ENCODE results near the gene RPS26.

The RPS26 gene

GRCh38 chr12:56081393-56082347, 40.0 kb downstream of the RPS26 start:
- DNase-seq (ENCODE audit: low read depth, low spot score), result no peak
- TF ChIP-seq SUZ12 (IDR thresholded peaks at IDR 0.05; ENCODE audit: extremely low read depth, insufficient read depth, insufficient read length), result no peak
- TF ChIP-seq ZNF274 (IDR thresholded peaks at IDR 0.05; ENCODE audit: low read depth, low read length), result no peak
- TF ChIP-seq YY1 (IDR thresholded peaks at IDR 0.05; ENCODE audit: insufficient read depth, insufficient read length), result no peak
- Histone ChIP-seq H3K9ac (ENCODE audit: insufficient read length, low read depth) (peak overlapping the region; percentile 98), H3K36me3 (ENCODE audit: insufficient read depth, insufficient read length, low read length) (peaks cover 9% of the 10 kb centered on the region), H3K4me1 (ENCODE audit: insufficient read depth, insufficient read length) (peaks cover 10% of the 10 kb centered on the region), H3K4me3 (ENCODE audit: insufficient read length, low read depth) (peak overlapping the region; percentile 91), H3K9me3 (ENCODE audit: insufficient read depth, low read length) (peaks cover 5% of the 10 kb centered on the region; the same call in 1 of the 2 replicates), H3K27me3 (ENCODE audit: insufficient read depth, insufficient read length) (no peaks in the 10 kb centered on the region)

- H3K36me3 ChIP-seq (ENCODE audit: insufficient read depth, insufficient read length, low read length), result peaks cover 10% of the 10 kb centered on the region
Measured at GRCh38 chr12:56082382-56082781, 40.7 kb downstream of the RPS26 start.

GRCh38 chr12:56082967-56083366, 41.2 kb downstream of the RPS26 start:
- Histone ChIP-seq H3K9ac (ENCODE audit: insufficient read length, low read depth) (no peak overlapping the region), H3K4me1 (ENCODE audit: insufficient read depth, insufficient read length) (peaks cover 13% of the 10 kb centered on the region), H3K9me3 (ENCODE audit: insufficient read depth, low read length) (no peaks in the 10 kb centered on the region; the same call in 1 of the 2 replicates), H3K27me3 (ENCODE audit: insufficient read depth, insufficient read length) (no peaks in the 10 kb centered on the region), H3K36me3 (ENCODE audit: insufficient read depth, insufficient read length, low read length) (peaks cover 16% of the 10 kb centered on the region), H3K4me3 (ENCODE audit: insufficient read length, low read depth) (no peak overlapping the region)
- DNase-seq (ENCODE audit: low read depth, low spot score), result no peak
- TF ChIP-seq YY1 (IDR thresholded peaks at IDR 0.05; ENCODE audit: insufficient read depth, insufficient read length) (no peak), SUZ12 (IDR thresholded peaks at IDR 0.05; ENCODE audit: extremely low read depth, insufficient read depth, insufficient read length) (no peak), ZNF274 (IDR thresholded peaks at IDR 0.05; ENCODE audit: low read depth, low read length) (no peak)

More at GRCh38 chr12:56082382-56082781, 40.7 kb downstream of the RPS26 start:
- peaks cover 13% of the 10 kb centered on the region for H3K4me1 ChIP-seq (ENCODE audit: insufficient read depth, insufficient read length)
- no peak overlapping the region for H3K9ac ChIP-seq (ENCODE audit: insufficient read length, low read depth)
- H3K4me3 ChIP-seq (ENCODE audit: insufficient read length, low read depth), result no peak overlapping the region
- no peaks in the 10 kb centered on the region; the same call in 1 of the 2 replicates for H3K9me3 ChIP-seq (ENCODE audit: insufficient read depth, low read length)
- no peaks in the 10 kb centered on the region for H3K27me3 ChIP-seq (ENCODE audit: insufficient read depth, insufficient read length)
- no peak for TF ChIP-seq ZNF274 (IDR thresholded peaks at IDR 0.05; ENCODE audit: low read depth, low read length)
- no peak for TF ChIP-seq SUZ12 (IDR thresholded peaks at IDR 0.05; ENCODE audit: extremely low read depth, insufficient read depth, insufficient read length)
- no peak for TF ChIP-seq YY1 (IDR thresholded peaks at IDR 0.05; ENCODE audit: insufficient read depth, insufficient read length)
- DNase-seq (ENCODE audit: low read depth, low spot score), result no peak

GRCh38 chr12:56084958-56085543, 43.3 kb downstream of the RPS26 start:
- H3K9me3 ChIP-seq (ENCODE audit: insufficient read depth, low read length), result no peaks in the 10 kb centered on the region
- H3K9ac ChIP-seq (ENCODE audit: insufficient read length, low read depth), result no peak overlapping the region
- no peak for TF ChIP-seq SUZ12 (IDR thresholded peaks at IDR 0.05; ENCODE audit: extremely low read depth, insufficient read depth, insufficient read length)
- no peak for TF ChIP-seq ZNF274 (IDR thresholded peaks at IDR 0.05; ENCODE audit: low read depth, low read length)
- TF ChIP-seq YY1 (IDR thresholded peaks at IDR 0.05; ENCODE audit: insufficient read depth, insufficient read length), result no peak
- no peak overlapping the region for H3K4me3 ChIP-seq (ENCODE audit: insufficient read length, low read depth)
- peaks cover 13% of the 10 kb centered on the region for H3K4me1 ChIP-seq (ENCODE audit: insufficient read depth, insufficient read length)
- no peaks in the 10 kb centered on the region for H3K27me3 ChIP-seq (ENCODE audit: insufficient read depth, insufficient read length)
- no peak for DNase-seq (ENCODE audit: low read depth, low spot score)
- H3K36me3 ChIP-seq (ENCODE audit: insufficient read depth, insufficient read length, low read length), result peaks cover 22% of the 10 kb centered on the region

GRCh38 chr12:56086096-56086495, 44.4 kb downstream of the RPS26 start:
- TF ChIP-seq SUZ12 (IDR thresholded peaks at IDR 0.05; ENCODE audit: extremely low read depth, insufficient read depth, insufficient read length) (no peak), YY1 (IDR thresholded peaks at IDR 0.05; ENCODE audit: insufficient read depth, insufficient read length) (no peak), ZNF274 (IDR thresholded peaks at IDR 0.05; ENCODE audit: low read depth, low read length) (no peak)
- peaks cover 24% of the 10 kb centered on the region for H3K36me3 ChIP-seq (ENCODE audit: insufficient read depth, insufficient read length, low read length)
- no peak overlapping the region for H3K4me3 ChIP-seq (ENCODE audit: insufficient read length, low read depth)
- no peaks in the 10 kb centered on the region for H3K27me3 ChIP-seq (ENCODE audit: insufficient read depth, insufficient read length)
- peaks cover 11% of the 10 kb centered on the region for H3K4me1 ChIP-seq (ENCODE audit: insufficient read depth, insufficient read length)
- H3K9ac ChIP-seq (ENCODE audit: insufficient read length, low read depth), result no peak overlapping the region
- DNase-seq (ENCODE audit: low read depth, low spot score), result no peak
- H3K9me3 ChIP-seq (ENCODE audit: insufficient read depth, low read length), result no peaks in the 10 kb centered on the region

GRCh38 chr12:56086608-56087007, 44.9 kb downstream of the RPS26 start:
- H3K4me3 ChIP-seq (ENCODE audit: insufficient read length, low read depth), result no peak overlapping the region
- H3K9ac ChIP-seq (ENCODE audit: insufficient read length, low read depth), result no peak overlapping the region
- peaks cover 24% of the 10 kb centered on the region for H3K36me3 ChIP-seq (ENCODE audit: insufficient read depth, insufficient read length, low read length)
- DNase-seq (ENCODE audit: low read depth, low spot score), result no peak
- no peaks in the 10 kb centered on the region for H3K9me3 ChIP-seq (ENCODE audit: insufficient read depth, low read length)
- H3K27me3 ChIP-seq (ENCODE audit: insufficient read depth, insufficient read length), result no peaks in the 10 kb centered on the region
- H3K4me1 ChIP-seq (ENCODE audit: insufficient read depth, insufficient read length), result peaks cover 7% of the 10 kb centered on the region
- TF ChIP-seq SUZ12 (IDR thresholded peaks at IDR 0.05; ENCODE audit: extremely low read depth, insufficient read depth, insufficient read length) (no peak), ZNF274 (IDR thresholded peaks at IDR 0.05; ENCODE audit: low read depth, low read length) (no peak), YY1 (IDR thresholded peaks at IDR 0.05; ENCODE audit: insufficient read depth, insufficient read length) (no peak)

- H3K9me3 ChIP-seq (ENCODE audit: insufficient read depth, low read length), result no peaks in the 10 kb centered on the region
- H3K36me3 ChIP-seq (ENCODE audit: insufficient read depth, insufficient read length, low read length), result peaks cover 24% of the 10 kb centered on the region
- no peak for TF ChIP-seq ZNF274 (IDR thresholded peaks at IDR 0.05; ENCODE audit: low read depth, low read length)
- no peak overlapping the region for H3K4me3 ChIP-seq (ENCODE audit: insufficient read length, low read depth)
- no peaks in the 10 kb centered on the region for H3K27me3 ChIP-seq (ENCODE audit: insufficient read depth, insufficient read length)
- H3K9ac ChIP-seq (ENCODE audit: insufficient read length, low read depth), result no peak overlapping the region
- no peak for DNase-seq (ENCODE audit: low read depth, low spot score)
- H3K4me1 ChIP-seq (ENCODE audit: insufficient read depth, insufficient read length), result peaks cover 3% of the 10 kb centered on the region
Measured at GRCh38 chr12:56087220-56087619, 45.5 kb downstream of the RPS26 start.
